Endothelial cell of umbilical vein (primary cell): ENCODE data around the gene ABCF2. TPM values are rescaled to one million over a fixed set of nuclear protein-coding genes. Genes with fewer than 3 reads are reported as not detected.

Experiments used
- BruUV-seq: library from RNA; stranded (reverse); fragments of 400-500 nt; replicated peaks from 2 replicates; lab custom pipeline; 2021; lab: Mats Ljungman, UMichigan
- CTCF ChIA-PET: fragments of 300-600, 350-600 bp; sonication (Branson Sonifier 250); formaldehyde crosslinking; loops from one replicate; lab custom pipeline; 2021; ENCODE audit warnings: antibody characterized with exemption, inconsistent platforms; lab: Charles Lee
- POLR2A ChIA-PET: fragments of 300-600, 350-600 bp; sonication (Branson Sonifier 250); formaldehyde crosslinking; loops from one replicate; lab custom pipeline; 2021; ENCODE audit warnings: antibody characterized with exemption, inconsistent platforms; lab: Charles Lee
- DNase-seq: peaks from one replicate; pipeline ENCODE4 v3.0.0-alpha.2; 2011; ENCODE audit warnings: low read depth, low spot score
- FAIRE-seq: peaks from 2 replicates; lab custom pipeline; 2011; peaks lifted over from hg19 to GRCh38; lab: Jason Lieb, UNC
- H2AFZ ChIP-seq: 2 replicates; pipeline ENCODE4 v1.6.0; 2012; ENCODE audit warnings: low read depth, low read length, control low read depth, inconsistent platforms
- H3K27ac ChIP-seq: 2 replicates; pipeline ENCODE4 v1.5.1; 2011; ENCODE audit warnings: low read depth, mild to moderate bottlenecking, control low read depth, low read length, moderate library complexity; ENCODE audit not compliant: insufficient read depth
- H3K27me3 ChIP-seq, 2 experiments: 2 replicates each; pipeline versions ENCODE4 v1.6.0 to v1.6.1; 2011; ENCODE audit warnings: low read length in 2 of 2, mixed read lengths in 1 of 2; ENCODE audit not compliant: control insufficient read depth in 2 of 2, insufficient read depth in 2 of 2
- H3K36me3 ChIP-seq, 2 experiments: 2 replicates in 1 of 2; 3 replicates in 1 of 2; pipeline ENCODE4 v1.5.1; 2011; ENCODE audit warnings: low read length in 2 of 2, mild to moderate bottlenecking in 1 of 2, moderate library complexity in 1 of 2; ENCODE audit not compliant: control insufficient read depth in 2 of 2, insufficient read depth in 2 of 2; ENCODE audit errors: extremely low read depth in 1 of 2
- H3K4me1 ChIP-seq: 3 replicates; pipeline ENCODE4 v1.5.1; 2011; ENCODE audit warnings: mild to moderate bottlenecking, low read length; ENCODE audit not compliant: control insufficient read depth, insufficient read depth; ENCODE audit errors: extremely low read depth
- H3K4me2 ChIP-seq: 2 replicates; pipeline ENCODE4 v1.6.1; 2011; ENCODE audit warnings: low read length, control low read depth, mixed read lengths; ENCODE audit not compliant: insufficient read depth
- H3K4me3 ChIP-seq, 3 experiments: fragments of 200-600 bp in 1 of 3; sonication (generic), shearing (Covaris generic) in 1 of 3; replicated peaks in 1 of 3; 2 replicates each; pipeline ENCODE4 v1.5.1; 2011 to 2016; ENCODE audit warnings: control low read depth in 3 of 3, low read length in 3 of 3, mild to moderate bottlenecking in 2 of 3, inconsistent platforms in 1 of 3, low read depth in 1 of 3, moderate library complexity in 1 of 3; ENCODE audit not compliant: insufficient read depth in 1 of 3
- H3K79me2 ChIP-seq: 2 replicates; pipeline ENCODE4 v1.6.0; 2012; ENCODE audit warnings: low read length, inconsistent platforms; ENCODE audit not compliant: control insufficient read depth, insufficient read depth
- H3K9ac ChIP-seq: replicated peaks from 2 replicates; pipeline ENCODE3; 2011; ENCODE audit warnings: low read length, control low read depth; ENCODE audit not compliant: insufficient read depth; ENCODE audit errors: extremely low read depth
- H3K9me1 ChIP-seq: replicated peaks from 3 replicates; pipeline ENCODE4 v1.6.0; 2011; ENCODE audit warnings: mild to moderate bottlenecking, low read length; ENCODE audit not compliant: control insufficient read depth, insufficient read depth; ENCODE audit errors: extremely low read depth
- H3K9me3 ChIP-seq: replicated peaks from 2 replicates; pipeline ENCODE4 v1.5.1; 2012; ENCODE audit warnings: low read length, inconsistent platforms; ENCODE audit not compliant: control insufficient read depth, insufficient read depth
- H4K20me1 ChIP-seq: replicated peaks from 2 replicates; pipeline ENCODE3; 2011; ENCODE audit warnings: mild to moderate bottlenecking, low read length; ENCODE audit not compliant: control insufficient read depth, insufficient read depth; ENCODE audit errors: extremely low read depth
- EZH2 ChIP-seq: IDR thresholded peaks from 2 replicates; pipeline ENCODE4 v1.6.1; 2012; ENCODE audit warnings: borderline replicate concordance, low read depth, mild to moderate bottlenecking, moderate library complexity, low read length, inconsistent platforms; ENCODE audit not compliant: severe bottlenecking
- FOS ChIP-seq: IDR thresholded peaks from 2 replicates; pipeline ENCODE4 v1.6.1; 2011; ENCODE audit warnings: mild to moderate bottlenecking, low read length, moderate library complexity, borderline replicate concordance; ENCODE audit not compliant: insufficient read depth
- GATA2 ChIP-seq: IDR thresholded peaks from 2 replicates; pipeline ENCODE4 v1.7.0; 2011; ENCODE audit warnings: low read depth, mild to moderate bottlenecking, moderate library complexity, mixed read lengths, low read length; ENCODE audit not compliant: insufficient read length, insufficient read depth
- JUN ChIP-seq: IDR thresholded peaks from 2 replicates; pipeline ENCODE4 v1.6.1; 2011; ENCODE audit warnings: borderline replicate concordance, low read depth; ENCODE audit not compliant: insufficient read length, insufficient read depth
- MYC ChIP-seq: IDR thresholded peaks from one replicate; pipeline ENCODE4 v1.6.1; 2011; ENCODE audit warnings: mild to moderate bottlenecking, low read depth, low read length
- POLR2A ChIP-seq: IDR thresholded peaks from 2 replicates; pipeline ENCODE4 v1.6.1; 2012; ENCODE audit warnings: low read depth, mild to moderate bottlenecking, control low read depth, low read length
- POLR2AphosphoS5 ChIP-seq: IDR thresholded peaks from 2 replicates; pipeline ENCODE4 v1.6.1; 2012; ENCODE audit warnings: low read depth, mild to moderate bottlenecking, control low read depth, low read length, moderate library complexity; ENCODE audit not compliant: insufficient read depth
- dilution Hi-C: fragments of 300-500 bp; cut with MboI; formaldehyde crosslinking; loops from one replicate; pipeline ENCODE4 v1.15.0; 2019; ENCODE audit warnings: low sequenced_read_pairs; ENCODE audit not compliant: extremely low pct_ligation_motif_present
- intact Hi-C: fragments of 100-400 bp; cut with micrococcal nuclease; formaldehyde crosslinking; loops from one replicate; pipeline ENCODE4 v1.10.0; 2022
- polyA plus RNA-seq, 4 experiments: library from polyadenylated mRNA; depleted of rRNA in 3 of 4; stranded (reverse) in 3 of 4; unstranded in 1 of 4; fragments of >200 nt; gene quantifications; 2 replicates each; pipeline versions ENCODE4 v1.2.1 to v1.2.3, GENCODE V29; 2011 to 2012; ENCODE audit warnings: missing spikeins in 1 of 4
- total RNA-seq: library from RNA; stranded (reverse); gene quantifications from 2 replicates; pipeline ENCODE4 v1.2.3, GENCODE V29; 2021
- TF ChIP-seq, protein P1 (sequence below): IDR thresholded peaks from 2 replicates; pipeline ENCODE4 v1.6.1; 2011; ENCODE audit not compliant: insufficient read depth, insufficient read length
- TF ChIP-seq, protein P2 (sequence below), 2 donors: IDR thresholded peaks; 1 replicate in 1 of 2; 2 replicates in 1 of 2; pipeline ENCODE4 v1.5.1; 2011; ENCODE audit warnings: low read length in 2 of 2, mild to moderate bottlenecking in 2 of 2, moderate library complexity in 2 of 2, control low read depth in 1 of 2, inconsistent platforms in 1 of 2, low read depth in 1 of 2; ENCODE audit not compliant: insufficient read depth in 1 of 2; ENCODE audit errors: extremely low read depth in 1 of 2

The ABCF2 gene
- total and polyA plus RNA-seq, 2 donors (not counting 3 experiments of a cell fraction or from before 2014, with no cell fraction given): 45.3 to 61.6 TPM

DNA sequence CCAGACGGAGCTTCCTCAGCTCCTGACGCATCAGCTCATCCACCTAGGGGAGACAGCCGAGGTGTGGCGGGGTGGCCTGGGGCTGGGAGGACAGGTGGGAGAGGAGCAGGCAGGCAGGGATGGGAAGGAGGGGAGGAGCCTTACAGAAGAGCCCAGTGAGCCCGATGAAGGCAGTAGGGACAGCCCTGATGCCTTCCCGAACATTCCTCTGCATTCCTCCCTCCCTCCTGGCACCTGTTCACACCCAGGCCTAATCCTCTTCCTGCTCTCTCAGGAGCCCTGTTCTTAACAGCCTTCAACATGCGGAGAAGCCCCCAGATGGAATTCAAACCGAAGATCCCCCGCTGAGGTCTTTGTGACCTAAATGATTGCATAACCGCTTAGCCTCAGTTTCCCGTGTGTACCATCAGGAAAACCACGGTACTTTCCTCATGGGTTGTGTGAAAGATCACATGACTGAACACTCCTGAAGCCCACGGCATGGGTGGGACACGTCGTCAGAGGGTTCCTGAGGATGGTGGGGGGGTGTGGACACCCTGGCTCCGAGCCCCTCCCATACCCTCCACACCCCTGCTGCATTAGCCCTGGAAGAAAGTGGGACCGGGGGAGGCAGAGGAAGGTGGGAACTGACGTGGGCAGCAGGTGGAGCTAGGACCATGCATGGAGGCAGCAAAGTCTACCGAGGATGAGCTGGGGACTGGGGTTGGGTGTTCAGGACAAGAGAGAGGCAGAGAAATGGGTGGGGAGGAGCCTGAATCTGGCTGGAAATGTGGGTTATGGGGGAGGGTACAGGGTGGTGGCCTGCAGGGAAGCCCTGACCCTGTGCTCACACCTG, 31.2 kb downstream of the ABCF2 start:
- Histone ChIP-seq H3K9ac (no peak overlapping the region), H3K79me2 (no peaks in the 10 kb centered on the region), H3K27me3 (peaks cover 5 to 6% of the 10 kb centered on the region in 2 experiments), H4K20me1 (no peaks in the 10 kb centered on the region), H3K9me3 (no peaks in the 10 kb centered on the region), H3K4me3 (no peak overlapping the region), H3K4me1 (no peaks in the 10 kb centered on the region), H3K9me1 (no peaks in the 10 kb centered on the region), H2AFZ (no peak overlapping the region), H3K27ac (no peak overlapping the region), H3K4me2 (no peak overlapping the region), H3K36me3 (no peaks in the 10 kb centered on the region)
- DNase-seq: no peak
- FAIRE-seq: no peak
- no TSS peak for BruUV-seq
- CTCF ChIA-PET: no interaction called here
- TF ChIP-seq FOS (no peak), POLR2AphosphoS5 (no peak), EZH2 (no peak), POLR2A (no peak), GATA2 (no peak), MYC (no peak), JUN (no peak)
- TF ChIP-seq, protein P1, sequence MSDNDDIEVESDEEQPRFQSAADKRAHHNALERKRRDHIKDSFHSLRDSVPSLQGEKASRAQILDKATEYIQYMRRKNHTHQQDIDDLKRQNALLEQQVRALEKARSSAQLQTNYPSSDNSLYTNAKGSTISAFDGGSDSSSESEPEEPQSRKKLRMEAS: no peak
- TF ChIP-seq, protein P2, sequence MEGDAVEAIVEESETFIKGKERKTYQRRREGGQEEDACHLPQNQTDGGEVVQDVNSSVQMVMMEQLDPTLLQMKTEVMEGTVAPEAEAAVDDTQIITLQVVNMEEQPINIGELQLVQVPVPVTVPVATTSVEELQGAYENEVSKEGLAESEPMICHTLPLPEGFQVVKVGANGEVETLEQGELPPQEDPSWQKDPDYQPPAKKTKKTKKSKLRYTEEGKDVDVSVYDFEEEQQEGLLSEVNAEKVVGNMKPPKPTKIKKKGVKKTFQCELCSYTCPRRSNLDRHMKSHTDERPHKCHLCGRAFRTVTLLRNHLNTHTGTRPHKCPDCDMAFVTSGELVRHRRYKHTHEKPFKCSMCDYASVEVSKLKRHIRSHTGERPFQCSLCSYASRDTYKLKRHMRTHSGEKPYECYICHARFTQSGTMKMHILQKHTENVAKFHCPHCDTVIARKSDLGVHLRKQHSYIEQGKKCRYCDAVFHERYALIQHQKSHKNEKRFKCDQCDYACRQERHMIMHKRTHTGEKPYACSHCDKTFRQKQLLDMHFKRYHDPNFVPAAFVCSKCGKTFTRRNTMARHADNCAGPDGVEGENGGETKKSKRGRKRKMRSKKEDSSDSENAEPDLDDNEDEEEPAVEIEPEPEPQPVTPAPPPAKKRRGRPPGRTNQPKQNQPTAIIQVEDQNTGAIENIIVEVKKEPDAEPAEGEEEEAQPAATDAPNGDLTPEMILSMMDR (IDR thresholded peaks at IDR 0.05; ENCODE audit: extremely low read depth in 1 of 2, insufficient read depth in 1 of 2, low read depth in 1 of 2, low read length in 2 of 2): no peak
- POLR2A ChIA-PET: no interaction called here
- dilution Hi-C loops (no loop called here), intact Hi-C loops (no loop called here)
